ENCODE measurements around the gene EP400. TPM values are rescaled to one million over a fixed set of nuclear protein-coding genes. Genes with fewer than 3 reads are reported as not detected.

EP400 gene
- total RNA-seq, 2 experiments from 2014 or later: 45.6 to 46.1 TPM

DNA sequence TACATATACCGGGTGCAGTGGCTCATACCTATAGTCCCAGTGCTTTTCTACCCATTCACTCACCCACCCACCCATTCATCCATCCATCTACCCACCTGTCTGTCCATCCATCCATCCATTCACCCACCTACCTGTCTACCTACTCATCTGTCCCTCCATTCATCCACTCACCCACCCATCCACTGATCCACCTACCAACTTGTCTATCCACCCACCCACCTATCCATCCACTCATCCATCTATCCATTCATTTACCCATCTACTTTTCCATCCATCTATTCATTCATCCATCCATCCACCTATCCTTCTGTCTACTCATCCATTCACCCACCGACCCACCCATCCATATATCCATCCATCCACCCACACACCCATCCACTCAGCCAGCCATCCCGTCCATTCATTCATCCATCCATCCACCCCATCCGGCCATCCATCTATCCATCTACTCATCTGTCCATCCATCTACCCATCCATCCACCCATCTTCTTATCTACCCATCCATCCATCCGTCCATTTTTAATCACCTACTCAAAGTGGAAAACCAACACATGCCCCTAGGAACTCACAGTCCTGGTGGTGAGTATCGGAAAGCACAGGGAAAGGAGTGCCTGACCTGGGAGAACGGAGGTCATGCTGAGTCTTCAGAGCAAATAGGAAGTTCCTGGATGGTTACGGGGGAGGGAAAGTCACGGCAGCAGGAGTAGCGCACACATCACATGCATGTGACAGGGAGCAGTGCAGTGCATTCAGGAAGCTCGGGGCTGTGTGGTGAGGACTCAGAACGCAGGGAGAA is 174.4 kb downstream of the EP400 start:
- H3K27ac Mint-ChIP-seq: no peak overlapping the region

DNA sequence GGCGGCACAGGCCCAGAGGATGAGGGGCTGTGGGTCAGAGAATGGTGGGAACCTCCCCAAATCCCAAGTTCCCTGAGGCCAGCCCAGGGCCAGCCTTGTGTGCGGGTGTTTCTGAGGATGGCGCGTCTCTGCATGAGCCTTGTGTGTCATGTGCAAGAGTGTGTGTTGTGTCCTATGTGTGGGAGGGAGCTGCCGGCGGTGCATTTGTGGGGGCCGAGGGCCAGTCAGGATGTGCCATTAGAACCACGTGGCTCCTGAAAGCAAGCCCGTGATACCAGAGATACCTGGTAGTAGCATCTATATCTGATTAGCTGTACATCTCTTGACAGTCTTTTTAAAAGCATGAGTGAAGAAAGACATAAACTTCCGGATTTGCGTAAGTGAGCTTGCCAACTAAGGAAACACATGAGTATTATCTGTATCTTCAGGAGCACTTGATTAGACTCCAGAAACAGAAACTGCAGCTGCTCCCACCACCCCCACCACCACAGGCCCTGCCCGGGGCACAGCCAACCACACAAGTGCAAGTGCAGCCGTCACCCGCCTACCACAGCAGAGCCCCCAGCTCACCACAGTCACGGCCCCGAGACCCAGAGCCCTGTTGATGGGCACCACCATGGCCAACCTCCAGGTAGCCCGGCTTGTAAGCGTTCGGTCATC is 175.2 kb downstream of the EP400 start:
- H3K27me3 Mint-ChIP-seq: no peaks in the 10 kb centered on the region
- intact Hi-C loops (cut with micrococcal nuclease): no loop called here
- ChIA-PET POLR2A (no interaction called here), CTCF (no interaction called here)
- DNase-seq (no peak), ATAC-seq (no peak)
- H3K4me1 Mint-ChIP-seq (ENCODE audit: low read depth): no peaks in the 10 kb centered on the region
- H3K9me3 Mint-ChIP-seq: no peaks in the 10 kb centered on the region
- peaks cover 60% of the 10 kb centered on the region for H3K36me3 Mint-ChIP-seq (ENCODE audit: low read depth)
- TF ChIP-seq, protein P1, sequence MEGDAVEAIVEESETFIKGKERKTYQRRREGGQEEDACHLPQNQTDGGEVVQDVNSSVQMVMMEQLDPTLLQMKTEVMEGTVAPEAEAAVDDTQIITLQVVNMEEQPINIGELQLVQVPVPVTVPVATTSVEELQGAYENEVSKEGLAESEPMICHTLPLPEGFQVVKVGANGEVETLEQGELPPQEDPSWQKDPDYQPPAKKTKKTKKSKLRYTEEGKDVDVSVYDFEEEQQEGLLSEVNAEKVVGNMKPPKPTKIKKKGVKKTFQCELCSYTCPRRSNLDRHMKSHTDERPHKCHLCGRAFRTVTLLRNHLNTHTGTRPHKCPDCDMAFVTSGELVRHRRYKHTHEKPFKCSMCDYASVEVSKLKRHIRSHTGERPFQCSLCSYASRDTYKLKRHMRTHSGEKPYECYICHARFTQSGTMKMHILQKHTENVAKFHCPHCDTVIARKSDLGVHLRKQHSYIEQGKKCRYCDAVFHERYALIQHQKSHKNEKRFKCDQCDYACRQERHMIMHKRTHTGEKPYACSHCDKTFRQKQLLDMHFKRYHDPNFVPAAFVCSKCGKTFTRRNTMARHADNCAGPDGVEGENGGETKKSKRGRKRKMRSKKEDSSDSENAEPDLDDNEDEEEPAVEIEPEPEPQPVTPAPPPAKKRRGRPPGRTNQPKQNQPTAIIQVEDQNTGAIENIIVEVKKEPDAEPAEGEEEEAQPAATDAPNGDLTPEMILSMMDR (IDR thresholded peaks at IDR 0.05): no peak
- H3K27ac Mint-ChIP-seq: no peak overlapping the region
- H3K4me3 Mint-ChIP-seq: no peak overlapping the region

More for the DNA sequence above, 174.4 kb downstream of the EP400 start:
- H3K4me3 Mint-ChIP-seq: no peak overlapping the region
- H3K9me3 Mint-ChIP-seq: no peaks in the 10 kb centered on the region
- POLR2A ChIA-PET: no interaction called here
- intact Hi-C loops (cut with micrococcal nuclease): no loop called here
- no peaks in the 10 kb centered on the region for H3K4me1 Mint-ChIP-seq (ENCODE audit: low read depth)
- CTCF ChIA-PET: no interaction called here
- TF ChIP-seq, protein P1 (IDR thresholded peaks at IDR 0.05): no peak
- H3K27me3 Mint-ChIP-seq: no peaks in the 10 kb centered on the region
- H3K36me3 Mint-ChIP-seq (ENCODE audit: low read depth): peaks cover 57% of the 10 kb centered on the region
- DNase-seq (no peak), ATAC-seq (no peak)

DNA sequence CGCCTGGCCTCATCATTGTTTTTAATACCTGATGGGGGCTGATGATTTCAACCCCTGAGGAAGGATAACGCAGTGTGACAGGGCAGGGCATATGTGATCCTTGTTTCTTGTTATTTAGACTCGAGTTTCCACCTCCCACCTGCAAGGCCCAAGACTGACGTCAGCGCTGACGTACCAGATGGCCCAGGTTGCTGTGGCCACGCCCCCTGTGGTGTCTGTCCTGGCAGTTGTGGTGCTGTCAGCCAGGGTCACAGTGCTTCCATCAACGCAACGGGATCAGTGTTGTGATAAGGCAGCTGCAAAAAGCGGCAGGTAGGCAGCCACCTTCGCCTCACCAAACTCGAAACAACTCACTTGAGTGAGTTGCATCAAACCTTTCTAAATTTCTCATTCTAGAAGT is 176.0 kb downstream of the EP400 start:
- TF ChIP-seq, protein P1 (IDR thresholded peaks at IDR 0.05): no peak
- DNase-seq (no peak), ATAC-seq (no peak)
- H3K4me3 Mint-ChIP-seq: no peak overlapping the region
- no peaks in the 10 kb centered on the region for H3K27me3 Mint-ChIP-seq
- POLR2A ChIA-PET: no interaction called here
- CTCF ChIA-PET: no interaction called here
- intact Hi-C loops (cut with micrococcal nuclease): no loop called here
- H3K9me3 Mint-ChIP-seq: no peaks in the 10 kb centered on the region
- no peaks in the 10 kb centered on the region for H3K4me1 Mint-ChIP-seq (ENCODE audit: low read depth)
- no peak overlapping the region for H3K27ac Mint-ChIP-seq
- H3K36me3 Mint-ChIP-seq (ENCODE audit: low read depth): peaks cover 56% of the 10 kb centered on the region

DNA sequence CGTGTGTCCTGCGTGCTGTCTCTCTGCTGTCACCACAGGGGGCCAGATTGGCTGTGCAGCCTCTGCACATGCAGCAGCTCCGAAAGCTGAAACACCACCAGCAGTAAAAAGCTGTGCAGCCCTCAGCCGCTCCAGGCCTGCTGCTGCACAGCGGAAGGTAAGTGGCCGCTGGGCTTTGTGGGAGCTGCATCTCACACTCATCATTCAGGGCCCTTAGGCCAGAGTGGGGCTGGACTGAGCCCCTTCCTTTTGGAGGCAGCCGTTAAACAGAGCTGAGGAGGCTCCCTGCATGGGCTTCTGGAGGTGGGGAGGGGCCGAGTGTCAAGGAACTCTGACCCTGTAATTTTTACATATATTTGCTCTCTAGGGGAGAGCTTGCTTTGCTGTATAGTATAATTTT is 177.3 kb downstream of the EP400 start:
- H3K9me3 Mint-ChIP-seq: no peaks in the 10 kb centered on the region
- no peak for DNase-seq
- H3K36me3 Mint-ChIP-seq (ENCODE audit: low read depth): peaks cover 55% of the 10 kb centered on the region
- ATAC-seq: no peak
- H3K4me1 Mint-ChIP-seq (ENCODE audit: low read depth): no peaks in the 10 kb centered on the region
- no peak overlapping the region for H3K4me3 Mint-ChIP-seq
- ChIA-PET POLR2A (interaction anchor here (1.1 to 1.6 kb wide), 2 partner anchors 10 to 19 kb away, joined by 3 to 5 read pairs; no protein-coding TSS in a partner anchor), CTCF (no interaction called here)
- H3K27ac Mint-ChIP-seq: no peak overlapping the region
- H3K27me3 Mint-ChIP-seq: no peaks in the 10 kb centered on the region
- TF ChIP-seq, protein P1 (IDR thresholded peaks at IDR 0.05): no peak
- intact Hi-C loops (cut with micrococcal nuclease): no loop called here

DNA sequence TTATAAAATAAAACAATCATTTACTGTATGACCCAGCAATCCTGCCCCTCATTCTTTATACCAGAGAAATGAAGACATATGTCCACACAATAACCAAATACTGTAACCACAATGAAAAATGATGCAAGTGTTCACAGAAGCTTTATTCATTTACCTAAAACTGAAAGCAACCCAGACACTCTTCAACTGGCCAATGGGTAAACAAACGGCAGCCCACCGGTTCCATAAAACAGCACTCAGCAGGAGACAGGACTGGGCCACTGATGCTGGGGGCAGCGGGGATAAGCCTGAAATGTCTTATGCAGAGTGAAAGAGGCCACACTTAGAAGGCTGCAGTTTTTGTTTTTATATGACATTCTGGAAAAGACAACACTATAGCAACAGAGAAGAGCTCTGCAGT is 179.3 kb downstream of the EP400 start:
- ATAC-seq: no peak
- ChIA-PET POLR2A (no interaction called here), CTCF (no interaction called here)
- Mint-ChIP-seq H3K4me1 (ENCODE audit: low read depth) (no peaks in the 10 kb centered on the region), H3K36me3 (ENCODE audit: low read depth) (peaks cover 49% of the 10 kb centered on the region), H3K27me3 (no peaks in the 10 kb centered on the region), H3K27ac (no peak overlapping the region), H3K9me3 (no peaks in the 10 kb centered on the region), H3K4me3 (no peak overlapping the region)
- intact Hi-C loops (cut with micrococcal nuclease): no loop called here
- DNase-seq: no peak
- TF ChIP-seq, protein P1 (IDR thresholded peaks at IDR 0.05): no peak
